ENCODE data around the gene PRSS53.

DNA sequence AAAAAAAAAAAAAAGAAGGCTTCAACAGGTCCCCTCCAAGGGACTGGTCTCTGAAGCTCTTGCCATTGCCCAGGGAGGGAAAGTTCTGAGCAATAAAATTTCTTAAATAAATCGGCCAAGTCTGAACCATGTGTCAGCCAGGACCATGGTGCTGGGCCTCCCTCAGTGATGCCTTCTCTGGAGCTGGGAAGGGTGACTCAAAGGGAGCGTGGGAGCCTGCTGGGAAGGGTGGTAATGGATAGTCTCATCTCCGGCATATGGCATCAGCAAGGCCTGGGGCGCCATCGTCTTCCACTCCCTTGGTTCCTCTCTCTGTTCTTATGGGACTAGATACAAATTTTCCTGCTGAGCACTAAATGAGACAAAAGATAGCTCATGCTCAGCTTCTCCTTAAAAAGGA lies 3.6 kb upstream of the PRSS53 start:
- TF ChIP-seq SUZ12 (IDR thresholded peaks at IDR 0.05; ENCODE audit: extremely low read depth, insufficient read depth, insufficient read length) (no peak), ZNF274 (IDR thresholded peaks at IDR 0.05; ENCODE audit: low read depth, low read length) (no peak), YY1 (IDR thresholded peaks at IDR 0.05; ENCODE audit: insufficient read depth, insufficient read length) (no peak)
